ENCODE data around the gene ALOX5.

ALOX5 gene

GRCh38 chr10:45444022-45444421 is 70.0 kb downstream of the ALOX5 start:
- DNase-seq: no peak

- no peak for DNase-seq
These were observed 71.2 kb downstream of the ALOX5 start for GRCh38 chr10:45444976-45445898.

GRCh38 chr10:45446858-45447257 is 72.8 kb downstream of the ALOX5 start:
- no peak for DNase-seq

GRCh38 chr10:45447416-45447815 is 73.4 kb downstream of the ALOX5 start:
- no peak for DNase-seq

DNA sequence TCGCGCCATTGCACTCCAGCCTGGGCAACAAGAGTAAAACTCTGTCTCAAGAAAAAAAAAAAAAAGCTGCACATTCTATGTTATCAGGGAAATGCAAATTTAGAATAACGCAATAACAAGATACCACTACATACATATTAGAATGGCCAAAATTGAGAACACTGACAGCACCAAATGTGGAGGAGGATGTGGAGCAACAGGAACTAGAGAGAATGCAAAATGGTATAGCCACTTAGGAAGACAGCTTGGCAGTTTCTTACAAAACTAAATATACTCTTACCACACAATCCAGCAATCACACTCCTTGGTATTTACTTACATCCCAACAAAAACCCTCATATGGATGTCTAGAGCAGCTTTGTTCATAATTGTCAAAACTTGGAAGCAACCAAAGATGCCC is 76.8 kb downstream of the ALOX5 start:
- no peak for DNase-seq

- no peak for DNase-seq
These were observed 77.4 kb downstream of the ALOX5 start for GRCh38 chr10:45451407-45451806.

DNA sequence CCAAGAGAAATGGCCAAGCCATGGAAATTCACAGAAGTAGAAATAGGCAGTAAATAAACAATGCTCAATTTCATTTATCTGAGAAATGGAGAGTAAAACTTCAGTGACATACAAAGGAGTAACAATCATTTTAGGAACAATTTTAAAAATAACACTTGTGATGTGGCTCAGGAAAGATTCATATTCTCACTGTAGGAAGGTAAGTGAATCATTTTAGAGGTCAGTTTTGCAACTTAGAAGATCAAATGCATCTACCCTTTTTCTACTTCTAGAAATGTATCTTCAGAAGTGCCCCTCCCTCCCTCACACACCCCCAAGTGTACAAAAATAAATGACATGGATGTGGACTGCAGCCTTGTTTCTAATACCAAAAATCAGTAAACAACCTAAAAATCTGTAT is 78.3 kb downstream of the ALOX5 start:
- no peak for DNase-seq

DNA sequence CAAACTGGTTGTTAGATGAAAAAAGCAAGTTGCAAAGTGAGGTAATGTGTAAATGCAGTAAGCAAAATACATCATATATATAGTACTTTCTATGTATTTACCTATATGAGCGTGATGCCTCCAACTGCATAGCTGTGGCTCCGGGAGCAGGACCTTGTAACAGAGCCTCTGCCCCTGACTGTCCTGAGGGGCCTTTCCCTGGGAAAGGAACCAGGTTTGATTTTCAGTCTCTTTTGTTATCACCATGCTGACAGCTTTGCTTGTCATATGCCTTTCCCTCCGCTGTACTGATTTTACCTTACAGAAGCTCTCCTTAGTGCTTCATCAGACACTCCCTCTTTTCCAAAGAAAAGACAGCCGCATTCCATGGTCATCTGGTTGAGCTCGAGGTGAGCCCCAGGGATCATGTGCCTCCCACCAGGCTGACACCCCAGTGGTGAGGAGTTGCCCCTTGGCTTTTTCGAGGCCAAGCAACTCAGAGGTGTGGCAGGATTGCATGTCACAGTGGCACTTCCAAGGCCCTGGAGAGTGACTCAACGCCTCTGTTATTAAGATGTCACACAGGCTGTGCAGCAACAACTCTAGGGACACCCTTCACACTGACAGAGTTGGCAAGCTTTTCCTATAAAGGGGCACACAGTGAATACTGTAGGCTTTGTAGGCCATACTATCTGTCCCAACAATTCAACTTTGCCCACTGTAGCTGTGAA is 78.9 kb downstream of the ALOX5 start:
- peak in 1 of 2 donors; percentile 29 for DNase-seq

DNA sequence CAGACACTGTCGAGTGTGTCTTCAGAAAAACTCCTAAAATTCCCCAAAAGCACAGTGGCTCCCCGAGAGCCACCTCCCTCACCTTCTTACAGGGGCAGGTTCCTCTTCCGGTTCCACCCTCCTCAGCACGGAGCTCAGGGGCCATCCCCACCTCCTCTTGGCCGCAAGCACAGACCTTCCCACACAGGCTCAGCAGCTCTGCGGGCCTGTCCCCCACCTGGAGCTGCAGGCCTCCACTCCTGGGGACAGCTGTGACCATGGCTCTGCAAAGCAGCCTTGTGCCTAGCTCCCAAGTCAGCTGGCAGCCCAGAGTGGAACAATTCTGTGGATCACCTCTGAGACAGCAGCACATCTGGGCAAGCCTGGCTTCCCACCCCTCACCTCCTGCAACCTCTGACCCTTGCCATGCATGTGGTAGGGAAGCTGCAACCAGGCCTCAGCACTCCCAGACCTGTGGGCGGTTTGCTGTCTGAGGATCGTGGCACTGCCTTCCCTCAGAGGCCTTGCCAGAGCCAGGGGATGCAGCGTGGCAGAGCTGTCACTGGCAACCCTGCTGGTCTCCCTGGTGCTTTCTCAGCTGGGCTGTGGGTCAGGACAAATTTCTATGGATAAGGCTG is 79.7 kb downstream of the ALOX5 start:
- DNase-seq: peak; percentile 30 to 54

GRCh38 chr10:45454262-45454661 is 80.2 kb downstream of the ALOX5 start:
- no peak for DNase-seq

GRCh38 chr10:45454859-45455258 is 80.8 kb downstream of the ALOX5 start:
- DNase-seq: no peak

GRCh38 chr10:45456233-45456632 is 82.2 kb downstream of the ALOX5 start:
- DNase-seq: no peak

GRCh38 chr10:45456822-45457221 is 82.8 kb downstream of the ALOX5 start:
- DNase-seq: no peak

DNA sequence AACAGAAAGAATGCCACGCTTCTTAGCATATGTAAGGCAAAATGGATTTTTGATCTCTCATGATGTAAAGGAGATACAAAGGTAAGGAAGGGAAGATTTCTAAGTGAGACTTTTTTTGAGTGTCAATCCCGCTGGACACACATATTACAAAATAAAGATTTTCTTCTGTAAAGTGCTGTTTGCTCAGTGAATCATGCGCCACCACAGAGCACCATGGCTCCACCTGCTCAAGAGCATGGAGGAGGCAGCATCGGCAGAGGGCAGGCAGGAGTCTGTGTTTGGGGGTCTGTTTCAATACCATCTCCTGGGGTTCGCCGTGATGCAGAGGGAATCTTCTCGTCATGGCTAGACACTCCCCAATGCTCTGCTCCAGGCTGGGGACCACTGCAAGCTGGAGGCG is 83.5 kb downstream of the ALOX5 start:
- no peak for DNase-seq

DNA sequence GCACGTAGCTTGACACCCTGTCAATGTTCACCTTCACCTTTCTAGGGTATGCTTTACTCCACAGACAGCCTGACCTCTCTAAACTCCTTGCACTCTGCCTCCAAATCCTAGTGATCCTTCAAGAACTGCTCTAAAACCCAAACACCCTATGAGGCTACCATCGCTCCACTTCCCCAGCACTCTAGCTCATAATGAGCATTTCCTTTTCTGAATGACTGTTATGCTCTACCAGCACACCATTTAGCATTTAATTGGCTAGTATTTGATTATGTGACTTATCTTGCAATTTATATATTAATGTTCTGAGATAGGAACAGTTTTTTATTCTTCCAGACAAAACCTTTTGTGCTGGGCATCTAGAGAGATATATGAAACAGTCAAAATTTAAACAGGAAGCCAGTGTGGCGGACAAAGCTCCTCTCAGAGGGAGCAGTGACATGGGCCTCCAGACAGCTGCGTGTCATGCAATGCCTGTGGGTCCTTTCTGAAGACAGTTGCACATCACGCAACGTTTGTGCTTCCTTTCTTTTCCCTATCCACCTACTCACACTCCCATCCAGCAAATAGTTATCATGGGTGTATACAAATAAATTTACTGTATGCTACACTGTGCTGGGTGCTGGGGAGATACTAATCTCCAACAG is 86.3 kb downstream of the ALOX5 start:
- DNase-seq: peak; percentile 47 to 58

DNA sequence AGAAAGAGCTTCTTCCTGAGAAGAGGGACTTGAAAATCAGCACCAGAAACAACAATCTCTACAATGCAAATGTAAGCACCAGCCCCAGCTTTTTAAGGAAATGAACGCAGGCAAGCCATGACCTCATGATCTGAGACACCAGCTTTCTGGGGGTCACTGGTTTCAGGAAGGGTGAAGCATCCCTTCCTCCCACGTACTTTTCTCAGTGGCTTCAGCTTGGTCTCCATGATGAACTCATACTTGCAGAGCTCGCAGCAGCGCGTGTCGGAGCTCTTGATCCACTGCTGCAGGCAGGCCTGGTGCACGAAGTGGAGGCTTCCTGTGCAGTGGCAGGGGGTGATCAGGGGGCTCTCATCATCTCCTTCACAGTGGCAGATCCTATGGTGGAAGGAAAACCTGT is 87.0 kb downstream of the ALOX5 start:
- peak; percentile 93 to 97 for DNase-seq

DNA sequence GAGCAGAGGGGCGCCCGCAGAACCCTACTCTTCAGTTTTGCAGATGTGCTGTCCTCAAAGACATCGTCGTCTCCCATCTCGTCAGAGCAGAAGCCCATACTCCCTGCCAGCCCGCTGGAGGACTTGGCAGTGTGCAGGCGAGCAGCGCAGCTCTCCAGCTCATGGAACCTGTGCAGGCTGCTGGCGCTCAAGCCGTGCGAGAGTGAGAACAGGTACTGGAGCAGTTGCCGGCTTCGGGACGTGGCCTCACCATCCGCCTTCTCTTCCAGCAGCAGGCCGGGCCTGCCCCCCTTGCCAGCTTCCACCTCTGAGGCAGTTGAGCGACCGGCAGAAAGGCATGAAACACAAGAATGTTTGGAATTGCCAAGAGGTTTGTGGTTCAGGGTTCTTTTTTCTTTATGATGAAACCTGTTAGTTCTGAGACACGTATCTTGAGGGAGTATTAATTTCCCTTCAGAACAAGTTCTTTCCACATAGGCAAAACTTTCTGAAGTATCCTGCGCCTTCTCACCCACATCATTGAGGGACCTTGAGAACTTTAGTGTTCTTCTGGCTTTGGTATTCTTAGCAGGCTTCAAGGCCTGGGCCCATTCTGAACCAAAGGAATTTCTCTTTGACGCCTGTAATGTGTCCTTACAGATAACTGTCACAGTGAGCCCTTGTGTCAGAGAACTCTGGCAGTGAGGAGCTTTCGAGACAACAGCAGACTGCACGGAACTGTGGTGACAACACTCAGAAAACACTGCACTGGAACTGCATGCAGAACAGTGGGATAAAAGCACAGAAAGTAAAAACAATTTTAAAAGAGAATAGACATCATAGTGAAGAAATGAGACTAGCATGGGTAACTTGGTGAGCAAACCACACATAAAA is 89.5 kb downstream of the ALOX5 start:
- DNase-seq: peak; percentile 20 to 26

- DNase-seq: peak; percentile 48 to 86
These were observed 91.0 kb downstream of the ALOX5 start for GRCh38 chr10:45464958-45465567.

DNA sequence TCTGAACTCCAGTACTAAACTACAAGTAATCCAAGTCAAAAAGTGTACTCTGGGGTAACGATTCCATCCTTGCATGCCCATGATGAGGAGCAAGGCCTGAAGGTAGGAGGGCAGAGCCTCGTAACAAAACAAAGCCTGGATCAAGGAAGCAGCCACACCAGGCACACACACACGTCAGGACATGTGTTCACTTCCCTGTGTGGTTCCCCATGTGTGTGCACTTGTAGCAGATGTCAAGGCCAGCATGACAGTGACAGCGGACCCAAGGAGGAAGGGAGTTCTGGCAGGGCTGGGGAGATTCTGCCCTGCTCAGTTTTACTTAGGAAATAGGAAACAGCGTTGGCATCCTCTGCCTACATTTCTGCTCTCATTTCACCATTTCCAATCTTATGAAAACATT is 92.8 kb downstream of the ALOX5 start:
- peak; percentile 68 to 85 for DNase-seq

DNA sequence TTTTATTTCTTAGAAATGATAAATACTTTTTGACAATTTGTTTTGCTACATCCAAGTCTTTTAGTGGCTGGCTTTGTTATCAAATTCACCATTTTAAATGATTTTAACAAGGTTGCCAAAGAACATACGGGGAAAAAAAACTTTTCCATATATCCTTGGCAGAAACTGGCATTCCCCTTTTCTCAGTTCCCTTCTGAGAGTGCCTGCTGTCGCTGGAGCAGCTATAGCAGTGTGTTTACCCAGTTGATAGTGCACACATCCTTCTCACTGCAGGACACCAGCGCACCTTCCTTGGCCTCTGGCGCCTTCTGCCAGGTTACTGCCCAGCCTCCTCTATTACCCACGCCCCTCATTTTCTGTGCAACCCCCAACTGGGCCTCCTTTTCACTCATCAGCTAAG is 94.1 kb downstream of the ALOX5 start:
- no peak for DNase-seq
